ENCODE data around the gene HTRA3.

HTRA3 gene

DNA sequence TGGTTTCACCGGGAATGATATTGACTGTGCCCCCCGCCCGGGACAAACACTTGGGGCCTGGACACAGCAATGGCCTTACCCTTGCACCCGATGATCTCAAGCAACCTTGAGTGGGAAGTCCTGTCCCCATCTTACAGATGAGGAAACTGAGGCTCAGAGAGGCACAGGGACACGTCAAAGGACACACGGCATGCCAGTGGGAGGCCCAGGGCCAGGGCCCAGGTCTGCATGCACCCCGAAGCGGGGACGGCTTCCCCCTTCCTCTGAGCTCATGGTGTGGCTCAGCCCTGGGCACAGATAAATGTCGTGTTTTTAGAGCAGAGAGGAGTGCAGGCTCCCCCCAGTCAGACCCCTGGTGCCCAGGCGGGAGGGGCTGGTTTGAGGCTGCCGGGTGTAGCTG lies 33.9 kb upstream of the HTRA3 start:
- TF ChIP-seq, protein P1, sequence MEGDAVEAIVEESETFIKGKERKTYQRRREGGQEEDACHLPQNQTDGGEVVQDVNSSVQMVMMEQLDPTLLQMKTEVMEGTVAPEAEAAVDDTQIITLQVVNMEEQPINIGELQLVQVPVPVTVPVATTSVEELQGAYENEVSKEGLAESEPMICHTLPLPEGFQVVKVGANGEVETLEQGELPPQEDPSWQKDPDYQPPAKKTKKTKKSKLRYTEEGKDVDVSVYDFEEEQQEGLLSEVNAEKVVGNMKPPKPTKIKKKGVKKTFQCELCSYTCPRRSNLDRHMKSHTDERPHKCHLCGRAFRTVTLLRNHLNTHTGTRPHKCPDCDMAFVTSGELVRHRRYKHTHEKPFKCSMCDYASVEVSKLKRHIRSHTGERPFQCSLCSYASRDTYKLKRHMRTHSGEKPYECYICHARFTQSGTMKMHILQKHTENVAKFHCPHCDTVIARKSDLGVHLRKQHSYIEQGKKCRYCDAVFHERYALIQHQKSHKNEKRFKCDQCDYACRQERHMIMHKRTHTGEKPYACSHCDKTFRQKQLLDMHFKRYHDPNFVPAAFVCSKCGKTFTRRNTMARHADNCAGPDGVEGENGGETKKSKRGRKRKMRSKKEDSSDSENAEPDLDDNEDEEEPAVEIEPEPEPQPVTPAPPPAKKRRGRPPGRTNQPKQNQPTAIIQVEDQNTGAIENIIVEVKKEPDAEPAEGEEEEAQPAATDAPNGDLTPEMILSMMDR (IDR thresholded peaks at IDR 0.05; ENCODE audit: extremely low read depth, missing control alignments): no peak
- no peak for DNase-seq (ENCODE audit: low spot score)

DNA sequence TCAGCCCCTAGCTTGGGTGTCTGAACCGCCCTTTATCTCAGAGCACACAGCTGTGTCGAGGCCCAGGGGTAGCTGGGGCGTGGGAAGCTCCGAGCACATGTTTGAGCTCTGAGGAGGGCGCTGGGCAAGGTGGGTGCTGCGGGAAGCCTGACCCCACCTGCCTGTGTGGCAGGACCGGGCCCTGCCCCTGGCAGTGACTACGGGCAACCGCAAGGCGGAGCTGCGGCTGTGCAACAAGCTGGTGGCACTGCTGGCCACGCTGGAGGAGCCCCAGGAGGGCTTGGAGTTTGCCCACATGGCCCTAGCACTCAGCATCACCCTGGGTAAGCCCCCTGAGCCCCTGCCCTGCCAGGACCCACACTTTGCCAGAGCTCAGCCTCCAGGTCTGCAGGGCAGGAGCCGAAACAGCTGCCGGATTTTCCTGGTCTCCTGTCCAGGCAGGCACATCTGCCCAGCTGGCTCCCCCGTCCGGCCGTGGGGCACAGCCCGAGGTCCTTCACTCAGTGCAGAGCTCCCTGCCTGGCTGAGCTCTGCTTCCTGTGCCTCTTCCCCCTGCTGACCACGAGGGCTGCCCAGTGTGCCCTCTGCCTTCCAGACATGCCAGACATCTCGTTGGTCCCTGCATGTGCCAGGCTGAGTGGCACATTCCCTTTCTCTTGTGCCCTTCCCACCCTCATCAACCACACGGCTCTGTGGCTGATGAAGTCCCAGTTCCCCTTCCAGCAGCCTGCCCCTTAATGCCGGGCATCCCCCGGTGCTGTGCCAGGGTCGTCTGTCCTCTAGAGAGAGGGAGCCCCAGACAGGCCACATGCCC lies 33.2 kb upstream of the HTRA3 start:
- DNase-seq (ENCODE audit: low spot score): no peak
- TF ChIP-seq, protein P1 (IDR thresholded peaks at IDR 0.05; ENCODE audit: extremely low read depth, missing control alignments): no peak

DNA sequence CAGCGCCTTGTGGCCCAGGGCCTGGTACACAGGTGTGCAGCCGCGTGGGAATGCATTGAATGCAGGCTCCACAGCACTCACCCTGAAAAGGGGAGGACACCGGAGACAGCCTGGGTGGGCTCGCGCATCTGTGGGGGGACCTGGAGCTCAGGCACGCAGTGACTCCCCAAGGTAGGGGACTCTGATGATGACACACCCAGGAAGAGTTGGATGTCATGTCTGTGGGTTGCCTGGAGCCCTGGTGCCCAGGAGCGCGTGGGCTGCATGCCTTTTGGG lies 32.7 kb upstream of the HTRA3 start:
- TF ChIP-seq, protein P1 (IDR thresholded peaks at IDR 0.05; ENCODE audit: extremely low read depth, missing control alignments): no peak
- no peak for DNase-seq (ENCODE audit: low spot score)

DNA sequence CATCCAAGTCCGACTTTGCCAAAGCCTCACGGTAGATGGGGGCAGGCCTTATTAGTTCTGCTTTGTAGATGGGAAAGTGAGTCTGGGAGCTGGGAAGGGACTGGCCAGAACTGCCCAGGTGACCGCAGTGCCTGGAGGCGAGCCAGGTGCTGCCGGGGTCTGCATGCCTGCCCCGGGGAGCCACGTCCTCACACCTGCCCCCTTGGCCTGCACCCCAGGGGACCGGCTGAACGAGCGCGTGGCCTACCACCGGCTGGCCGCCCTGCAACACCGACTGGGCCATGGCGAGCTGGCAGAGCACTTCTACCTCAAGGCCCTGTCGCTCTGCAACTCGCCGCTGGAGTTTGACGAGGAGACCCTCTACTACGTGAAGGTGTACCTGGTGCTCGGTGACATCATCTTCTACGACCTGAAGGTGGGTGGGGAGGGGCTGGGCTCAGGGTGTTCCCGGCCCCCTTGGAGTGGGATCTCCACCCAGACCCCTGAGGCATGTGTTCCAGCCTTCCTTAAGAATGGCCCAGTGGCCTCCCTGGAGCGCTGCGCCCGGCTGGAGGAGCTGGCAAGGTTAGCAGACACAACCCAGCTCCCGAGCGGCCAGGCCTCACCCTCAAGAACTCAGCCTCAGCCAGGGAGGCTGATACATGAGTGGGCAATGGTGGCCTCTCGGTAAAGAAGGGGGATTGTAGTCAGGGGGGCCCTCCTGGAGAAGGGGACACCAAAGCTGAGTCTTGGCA lies 32.1 kb upstream of the HTRA3 start:
- TF ChIP-seq, protein P1 (IDR thresholded peaks at IDR 0.05; ENCODE audit: extremely low read depth, missing control alignments): no peak
- DNase-seq (ENCODE audit: low spot score): no peak

GRCh38 chr4:8238036-8238511 lies 31.5 kb upstream of the HTRA3 start:
- no peak for DNase-seq (ENCODE audit: low spot score)
- TF ChIP-seq, protein P1 (IDR thresholded peaks at IDR 0.05; ENCODE audit: extremely low read depth, missing control alignments): no peak

DNA sequence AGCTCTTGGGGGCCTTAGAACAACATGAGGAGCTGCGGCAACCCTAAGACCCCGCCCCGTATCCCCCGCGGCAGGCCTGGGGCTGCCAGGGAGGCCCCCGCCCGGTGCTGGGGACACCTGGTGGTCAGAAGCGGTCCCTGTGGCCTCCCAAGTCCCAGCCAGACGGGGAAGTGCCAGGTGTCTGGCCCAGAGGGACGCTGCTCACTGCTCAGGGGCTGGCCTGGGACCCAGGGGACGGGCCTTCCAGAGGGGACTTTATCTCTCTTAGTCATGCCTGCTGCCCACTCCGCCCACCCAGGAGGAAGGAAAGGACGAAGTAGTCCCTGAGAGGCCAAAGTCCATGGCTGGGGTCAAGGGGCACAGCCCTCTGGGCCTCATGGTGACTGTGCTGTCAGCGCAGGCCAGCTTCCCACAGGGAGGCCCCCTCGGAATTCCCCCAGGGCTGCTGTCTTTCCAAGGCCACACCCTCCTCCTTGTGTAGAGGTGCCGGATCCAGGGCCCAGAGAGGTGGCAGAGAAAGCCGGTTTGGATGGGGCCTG lies 31.0 kb upstream of the HTRA3 start:
- peak; percentile 69 for DNase-seq (ENCODE audit: low spot score)
- TF ChIP-seq, protein P1 (IDR thresholded peaks at IDR 0.05; ENCODE audit: extremely low read depth, missing control alignments): peak; percentile 11

DNA sequence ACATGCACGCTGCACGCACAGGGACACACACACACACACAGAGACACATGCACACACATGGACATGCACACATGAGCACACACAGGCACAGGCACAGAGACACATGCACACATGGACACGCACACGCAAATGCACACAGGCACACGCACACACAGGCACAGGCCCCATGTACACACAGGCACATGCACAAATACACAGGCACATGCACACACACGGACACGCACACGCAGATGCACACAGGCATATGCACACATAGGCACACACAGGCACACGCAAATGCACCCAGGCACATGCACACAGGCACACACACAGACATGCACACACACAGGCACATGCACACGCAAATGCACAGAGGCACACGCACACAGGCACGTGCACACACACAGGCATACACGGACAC lies 30.3 kb upstream of the HTRA3 start:
- TF ChIP-seq, protein P1 (IDR thresholded peaks at IDR 0.05; ENCODE audit: extremely low read depth, missing control alignments): no peak
- DNase-seq (ENCODE audit: low spot score): no peak

Data from GM20000 (cell line).